AG04449 (cell line): ENCODE results near the gene CNOT6.

Experiments used
- CTCF ChIA-PET: fragments of 350-600 bp; formaldehyde crosslinking; extraction: SDS; loops from one replicate; lab custom pipeline; 2021; ENCODE audit warnings: antibody characterized with exemption; lab: Yijun Ruan, JAX
- POLR2A ChIA-PET: fragments of 400-600, 350-600 bp; formaldehyde crosslinking; extraction: SDS; loops from one replicate; lab custom pipeline; 2020; ENCODE audit warnings: antibody characterized with exemption, inconsistent platforms; lab: Yijun Ruan, JAX
- DNase-seq: peaks from one replicate; pipeline ENCODE4 v3.0.0-alpha.2; 2010; ENCODE audit warnings: low read depth, low spot score
- H3K4me3 ChIP-seq: 2 replicates; pipeline ENCODE4 v1.5.1; 2011; ENCODE audit warnings: low read depth, mild to moderate bottlenecking, control low read depth, low read length
- TF ChIP-seq, protein P1 (sequence below): IDR thresholded peaks from one replicate; pipeline ENCODE4 v1.5.1; 2011; ENCODE audit warnings: mild to moderate bottlenecking, moderate library complexity, low read length, control low read depth, inconsistent platforms; ENCODE audit not compliant: insufficient read depth; ENCODE audit errors: missing control alignments

The CNOT6 gene

DNA sequence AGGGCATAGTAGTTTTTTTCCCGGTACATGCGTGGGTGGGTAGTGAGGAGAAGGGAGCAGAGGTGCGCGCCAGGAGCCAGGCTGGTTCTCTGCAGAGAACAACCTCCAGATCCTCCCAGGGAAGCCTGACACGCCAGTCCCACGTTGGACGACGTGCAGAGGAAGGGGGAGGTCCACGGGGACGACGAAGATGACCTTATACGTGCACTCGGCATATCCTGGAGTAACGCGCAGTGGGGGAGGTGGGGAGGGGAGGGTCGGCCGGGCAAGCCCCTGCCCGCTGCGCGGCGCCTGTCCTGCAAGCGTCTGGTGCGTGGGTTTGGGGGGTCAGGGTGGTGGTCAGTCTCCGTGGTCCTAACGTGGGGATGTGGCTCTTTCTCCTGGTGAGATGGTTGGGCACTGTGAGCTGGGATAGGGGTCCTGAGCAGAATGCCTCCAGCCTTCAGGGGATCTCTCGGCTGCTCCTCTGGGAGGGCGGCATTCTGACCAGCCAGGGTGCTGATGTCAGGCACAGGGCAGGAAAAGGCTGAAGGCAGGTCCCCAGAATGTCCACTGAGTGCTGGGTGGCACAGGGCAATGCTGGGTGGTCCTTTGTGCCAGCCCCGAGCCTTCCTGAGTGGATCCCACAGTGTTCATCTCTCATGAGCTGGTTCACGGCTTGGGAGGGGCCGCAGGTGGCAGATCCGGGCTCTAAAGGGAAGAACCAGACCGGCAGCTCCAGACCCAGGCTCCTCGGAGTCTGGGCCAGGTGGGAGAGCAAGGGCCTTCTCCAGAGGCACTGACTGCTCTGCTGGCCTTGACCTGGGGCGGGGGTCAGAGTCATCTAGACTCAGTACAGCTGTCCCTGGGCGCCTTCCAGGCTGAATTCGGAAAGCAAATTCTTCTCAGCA is 107.7 kb downstream of the CNOT6 start:
- TF ChIP-seq, protein P1, sequence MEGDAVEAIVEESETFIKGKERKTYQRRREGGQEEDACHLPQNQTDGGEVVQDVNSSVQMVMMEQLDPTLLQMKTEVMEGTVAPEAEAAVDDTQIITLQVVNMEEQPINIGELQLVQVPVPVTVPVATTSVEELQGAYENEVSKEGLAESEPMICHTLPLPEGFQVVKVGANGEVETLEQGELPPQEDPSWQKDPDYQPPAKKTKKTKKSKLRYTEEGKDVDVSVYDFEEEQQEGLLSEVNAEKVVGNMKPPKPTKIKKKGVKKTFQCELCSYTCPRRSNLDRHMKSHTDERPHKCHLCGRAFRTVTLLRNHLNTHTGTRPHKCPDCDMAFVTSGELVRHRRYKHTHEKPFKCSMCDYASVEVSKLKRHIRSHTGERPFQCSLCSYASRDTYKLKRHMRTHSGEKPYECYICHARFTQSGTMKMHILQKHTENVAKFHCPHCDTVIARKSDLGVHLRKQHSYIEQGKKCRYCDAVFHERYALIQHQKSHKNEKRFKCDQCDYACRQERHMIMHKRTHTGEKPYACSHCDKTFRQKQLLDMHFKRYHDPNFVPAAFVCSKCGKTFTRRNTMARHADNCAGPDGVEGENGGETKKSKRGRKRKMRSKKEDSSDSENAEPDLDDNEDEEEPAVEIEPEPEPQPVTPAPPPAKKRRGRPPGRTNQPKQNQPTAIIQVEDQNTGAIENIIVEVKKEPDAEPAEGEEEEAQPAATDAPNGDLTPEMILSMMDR = no peak
- ChIA-PET CTCF (no interaction called here), POLR2A (no interaction called here)
- DNase-seq = no peak
- no peak overlapping the region for H3K4me3 ChIP-seq

DNA sequence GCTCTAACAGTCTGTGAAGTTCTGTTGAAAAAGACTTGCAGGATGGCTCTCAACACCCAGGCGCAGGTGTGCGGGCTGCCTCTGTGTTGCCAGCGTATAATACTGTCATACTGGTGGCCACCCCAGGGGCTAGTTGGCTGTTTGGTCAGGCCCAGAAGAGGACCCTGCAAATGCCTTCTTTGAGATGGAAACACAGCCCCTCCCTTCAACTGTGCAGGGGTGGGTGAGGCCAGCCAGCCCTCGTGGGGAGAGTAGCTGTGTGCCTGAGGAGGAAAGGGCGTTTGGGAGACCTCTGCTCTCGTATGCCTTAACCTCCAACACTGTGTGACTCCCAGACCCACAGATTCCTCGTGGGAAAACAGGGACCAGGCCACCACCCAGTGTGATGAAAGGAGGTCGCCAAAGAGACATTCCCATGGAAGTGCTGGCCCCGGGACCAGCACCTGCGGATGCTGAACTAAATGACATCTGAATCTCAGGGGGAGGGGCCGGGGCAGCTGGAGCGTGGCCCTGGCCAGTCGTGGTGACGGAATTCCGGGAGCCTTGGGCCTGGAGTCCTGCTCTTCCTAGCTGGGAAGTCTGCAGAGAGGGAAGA is 108.4 kb downstream of the CNOT6 start:
- ChIA-PET POLR2A (no interaction called here), CTCF (interaction anchor here (1.1 kb wide), 1 partner anchor 310 kb away, joined by 3 read pairs; no protein-coding TSS in a partner anchor)
- DNase-seq = no peak
- TF ChIP-seq, protein P1 = no peak
- no peak overlapping the region for H3K4me3 ChIP-seq

DNA sequence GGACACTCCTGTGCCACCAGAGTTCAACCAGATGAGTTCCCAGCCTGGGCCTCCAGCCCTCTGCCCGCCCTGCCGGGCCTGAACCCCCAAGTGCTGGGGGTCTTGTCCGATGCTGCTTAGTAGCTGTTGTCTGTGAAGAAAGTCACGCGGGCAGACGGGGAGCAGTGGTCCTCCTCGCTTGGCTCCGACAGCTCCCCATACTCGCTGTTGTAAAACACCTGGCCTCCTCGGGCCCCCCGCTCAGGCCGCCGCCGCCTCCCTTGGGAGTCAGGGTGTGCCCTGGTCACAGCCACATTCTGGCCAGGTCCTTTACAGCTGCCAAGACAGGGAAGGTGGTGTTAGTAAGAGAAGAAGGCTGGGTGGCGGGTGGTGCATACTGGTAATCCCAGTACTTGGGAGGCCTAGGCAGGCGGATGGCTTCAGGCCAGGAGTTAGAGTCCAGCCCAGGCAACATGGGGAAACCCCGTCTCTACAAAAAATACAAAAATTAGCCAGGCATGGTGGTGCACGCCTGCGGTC is 109.0 kb downstream of the CNOT6 start:
- ChIA-PET CTCF (interaction anchor here (1.0 to 1.1 kb wide), 2 partner anchors 309 to 310 kb away, joined by 3 to 4 read pairs; no protein-coding TSS in a partner anchor), POLR2A (interaction anchor here (0.6 kb wide), 1 partner anchor 407 kb away, joined by 3 read pairs; no protein-coding TSS in a partner anchor)
- no peak for DNase-seq
- TF ChIP-seq, protein P1 = no peak
- H3K4me3 ChIP-seq = no peak overlapping the region

DNA sequence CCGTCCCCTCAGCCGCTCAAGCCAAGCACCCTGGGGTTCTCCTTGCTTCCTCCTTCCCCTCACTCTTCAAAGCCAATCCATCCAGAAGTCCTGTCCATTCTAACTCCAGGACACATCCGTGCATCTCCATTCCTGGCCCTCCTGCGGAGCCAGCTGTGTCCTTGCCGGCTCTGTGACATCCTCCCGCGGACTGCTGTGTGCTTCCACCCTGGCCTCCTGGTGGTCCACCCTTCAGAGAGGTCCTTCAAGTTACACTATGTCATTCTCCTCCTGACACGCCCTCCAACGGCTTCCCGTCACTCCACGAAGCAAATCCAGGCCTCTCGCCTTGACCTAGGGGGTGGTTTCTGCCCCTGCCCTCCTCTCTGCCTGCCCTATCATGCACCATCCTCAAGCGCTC is 110.1 kb downstream of the CNOT6 start:
- ChIA-PET POLR2A (no interaction called here), CTCF (interaction anchor here (0.8 to 2.7 kb wide), 3 partner anchors 82 to 310 kb away, joined by 3 to 19 read pairs (median 4); no protein-coding TSS in a partner anchor)
- TF ChIP-seq, protein P1 = no peak
- DNase-seq = no peak
- H3K4me3 ChIP-seq = no peak overlapping the region

DNA sequence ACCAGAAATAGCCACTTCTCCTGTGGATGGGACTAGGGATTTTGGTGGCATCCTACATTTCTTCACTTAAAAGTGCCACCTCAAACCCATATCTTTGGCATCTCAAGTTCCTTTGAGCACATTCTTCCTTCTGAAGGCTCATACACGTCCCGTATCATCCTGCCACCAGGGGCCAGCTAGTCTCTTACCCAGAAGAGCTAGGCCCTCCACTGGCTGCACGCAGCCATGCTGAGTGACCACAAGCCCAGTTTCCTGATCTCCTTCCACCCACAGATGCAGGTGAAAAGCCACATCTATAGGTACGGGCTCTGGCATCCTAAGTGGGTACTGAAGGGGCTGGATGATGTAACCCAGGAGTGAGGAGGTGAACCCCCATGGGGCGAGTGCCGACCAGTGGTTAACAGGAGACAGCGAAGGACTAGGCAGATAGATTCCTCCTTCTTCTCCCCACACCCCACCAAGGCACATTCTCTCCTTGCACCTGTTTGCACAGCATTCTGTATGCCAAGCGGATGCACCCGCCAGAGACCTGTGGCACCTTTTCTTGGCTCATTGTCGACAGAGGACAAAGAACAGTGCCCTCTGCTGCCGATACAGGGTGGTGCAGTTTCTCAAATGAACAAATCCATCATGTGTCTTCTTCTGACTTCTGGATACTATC is 111.5 kb downstream of the CNOT6 start:
- DNase-seq = no peak
- ChIA-PET POLR2A (no interaction called here), CTCF (interaction anchor here (0.7 to 3.0 kb wide), 15 partner anchors 8 to 480 kb away, joined by 3 to 19 read pairs (median 4); no protein-coding TSS in a partner anchor)
- H3K4me3 ChIP-seq = no peak overlapping the region
- TF ChIP-seq, protein P1 = peak; percentile 70
